Measurements from ENCODE around the gene OPN1SW.

DNA sequence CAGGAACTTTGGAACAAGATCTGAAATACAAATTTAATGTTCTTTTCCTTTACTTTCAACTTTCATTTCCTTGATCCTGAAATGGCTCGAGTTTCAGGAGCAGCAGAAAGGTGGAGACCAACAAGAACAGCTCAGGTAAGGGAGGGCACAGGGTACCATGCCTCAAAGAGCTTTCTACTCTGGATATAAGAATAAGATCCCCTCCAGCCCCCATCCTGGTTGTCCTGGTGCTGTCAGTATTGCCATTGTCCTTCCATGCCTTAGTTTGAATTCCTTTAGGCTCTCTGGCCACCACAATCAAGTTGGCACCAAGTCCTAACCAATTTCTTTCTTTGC lies 48.9 kb downstream of the OPN1SW start:
- no peak for TF ChIP-seq SP1 (IDR thresholded peaks at IDR 0.05)
- no peak for TF ChIP-seq NFRKB (IDR thresholded peaks at IDR 0.05)
- TF ChIP-seq L3MBTL2 (conservative IDR thresholded peaks at IDR 0.05): no peak
- TF ChIP-seq FOXM1 (IDR thresholded peaks at IDR 0.05; ENCODE audit: borderline replicate concordance): no peak
- TF ChIP-seq HDGF (IDR thresholded peaks at IDR 0.05; ENCODE audit: borderline replicate concordance): no peak
- TF ChIP-seq FOXA1 (IDR thresholded peaks at IDR 0.05): no peak
- TF ChIP-seq, protein P1, sequence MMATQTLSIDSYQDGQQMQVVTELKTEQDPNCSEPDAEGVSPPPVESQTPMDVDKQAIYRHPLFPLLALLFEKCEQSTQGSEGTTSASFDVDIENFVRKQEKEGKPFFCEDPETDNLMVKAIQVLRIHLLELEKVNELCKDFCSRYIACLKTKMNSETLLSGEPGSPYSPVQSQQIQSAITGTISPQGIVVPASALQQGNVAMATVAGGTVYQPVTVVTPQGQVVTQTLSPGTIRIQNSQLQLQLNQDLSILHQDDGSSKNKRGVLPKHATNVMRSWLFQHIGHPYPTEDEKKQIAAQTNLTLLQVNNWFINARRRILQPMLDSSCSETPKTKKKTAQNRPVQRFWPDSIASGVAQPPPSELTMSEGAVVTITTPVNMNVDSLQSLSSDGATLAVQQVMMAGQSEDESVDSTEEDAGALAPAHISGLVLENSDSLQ (IDR thresholded peaks at IDR 0.05): no peak
- no peak for TF ChIP-seq ARNT (IDR thresholded peaks at IDR 0.05)
- no peak for TF ChIP-seq ZNF384 (IDR thresholded peaks at IDR 0.05)

All from HEK293T (cell line).